ENCODE measurements around the gene FASN. TPM values are rescaled to one million over a fixed set of nuclear protein-coding genes. Genes with fewer than 3 reads are reported as not detected.

FASN gene
- total and polyA plus RNA-seq, 2 donors (not counting 3 experiments of a cell fraction or from before 2014, with no cell fraction given) = 101 to 360 TPM

DNA sequence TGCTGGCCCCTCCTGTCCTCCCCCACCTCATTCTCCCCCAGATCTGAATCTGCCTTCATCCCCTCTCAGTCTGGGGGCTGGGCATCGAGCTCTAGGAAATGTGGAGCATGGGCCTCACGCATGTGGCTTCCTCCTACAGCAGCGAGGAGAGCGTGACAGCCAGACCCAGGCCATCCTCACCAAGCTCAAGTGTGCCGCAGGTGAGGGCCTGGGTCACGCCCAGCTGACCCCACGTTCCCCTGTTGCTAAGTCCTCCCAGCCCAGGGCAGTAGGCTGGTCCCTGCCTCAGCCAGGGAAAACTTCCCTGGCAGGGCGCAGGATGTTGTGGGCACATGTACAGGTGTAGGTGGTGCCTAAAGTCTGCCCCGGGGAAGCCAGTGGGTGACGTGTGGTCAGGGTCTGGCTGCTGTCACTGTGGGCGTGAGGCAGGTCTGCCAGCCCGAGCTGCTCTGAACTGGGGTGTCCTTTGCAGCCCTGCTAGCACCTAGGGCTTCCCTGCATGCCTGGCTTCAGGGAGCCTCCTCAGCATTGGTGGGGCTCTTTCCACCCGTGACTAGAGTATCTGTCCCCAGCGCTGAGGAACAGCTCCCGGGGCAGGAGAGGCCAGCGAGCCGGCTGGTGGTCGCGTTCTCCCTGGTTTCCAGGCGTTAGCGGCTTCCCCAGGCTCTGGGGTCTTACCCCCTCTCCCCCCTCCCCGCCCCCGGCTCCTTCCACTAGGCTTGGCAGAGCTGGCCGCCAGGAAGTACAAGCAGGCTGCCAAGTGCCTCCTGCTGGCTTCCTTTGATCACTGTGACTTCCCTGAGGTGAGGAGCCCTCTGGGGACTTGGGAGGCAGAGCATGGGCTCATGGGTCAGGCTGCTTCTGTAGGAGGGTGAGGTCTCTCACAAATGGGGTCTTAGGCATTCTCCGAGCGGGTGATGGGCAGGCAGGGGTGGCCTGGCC lies 42.7 kb downstream of the FASN start:
- H3K4me1 ChIP-seq (ENCODE audit: control insufficient read depth, extremely low read depth, insufficient read depth, low read length) = peaks cover 11% of the 10 kb centered on the region
- no TSS peak for BruUV-seq (replicated peaks)
- DNase-seq (ENCODE audit: low read depth, low spot score) (no peak), FAIRE-seq (no peak)
- no peak overlapping the region for H3K4me3 ChIP-seq (replicated peaks in 1 of 3; ENCODE audit: insufficient read depth in 1 of 3, low read depth in 1 of 3, low read length in 3 of 3)
- H4K20me1 ChIP-seq (replicated peaks; ENCODE audit: control insufficient read depth, extremely low read depth, insufficient read depth, low read length) = no peaks in the 10 kb centered on the region
- ChIA-PET CTCF (interaction anchor here (1.0 to 1.3 kb wide), 2 partner anchors 9 to 24 kb away, joined by 4 to 5 read pairs; no protein-coding TSS in a partner anchor), POLR2A (no interaction called here)
- peaks cover 11% of the 10 kb centered on the region for H3K79me2 ChIP-seq (ENCODE audit: control insufficient read depth, insufficient read depth, low read length)
- no peaks in the 10 kb centered on the region for H3K27me3 ChIP-seq (ENCODE audit: control insufficient read depth in 2 of 2, insufficient read depth in 2 of 2, low read length in 2 of 2)
- intact Hi-C loops (cut with micrococcal nuclease) (no loop called here), dilution Hi-C loops (cut with MboI; ENCODE audit: extremely low pct_ligation_motif_present, low sequenced_read_pairs) (no loop called here)
- no peak overlapping the region for H3K27ac ChIP-seq (ENCODE audit: insufficient read depth, low read depth, low read length)
- H2AFZ ChIP-seq (ENCODE audit: low read depth, low read length) = no peak overlapping the region
- H3K9me1 ChIP-seq (replicated peaks; ENCODE audit: control insufficient read depth, extremely low read depth, insufficient read depth, low read length) = no peaks in the 10 kb centered on the region
- TF ChIP-seq FOS (IDR thresholded peaks at IDR 0.05; ENCODE audit: borderline replicate concordance, insufficient read depth, low read length) (no peak), POLR2A (IDR thresholded peaks at IDR 0.05; ENCODE audit: low read depth, low read length) (no peak), MAX (IDR thresholded peaks at IDR 0.05; ENCODE audit: insufficient read depth, insufficient read length) (no peak), POLR2AphosphoS5 (IDR thresholded peaks at IDR 0.05; ENCODE audit: insufficient read depth, low read depth, low read length) (no peak), EZH2 (IDR thresholded peaks at IDR 0.05; ENCODE audit: borderline replicate concordance, low read depth, low read length, severe bottlenecking) (no peak), GATA2 (IDR thresholded peaks at IDR 0.05; ENCODE audit: insufficient read depth, insufficient read length, low read depth, low read length) (no peak), CTCF (IDR thresholded peaks at IDR 0.05; ENCODE audit: extremely low read depth in 1 of 2, insufficient read depth in 1 of 2, low read depth in 1 of 2, low read length in 2 of 2) (no peak), MYC (IDR thresholded peaks at IDR 0.05; ENCODE audit: low read depth, low read length) (no peak), JUN (IDR thresholded peaks at IDR 0.05; ENCODE audit: borderline replicate concordance, insufficient read depth, insufficient read length, low read depth) (no peak)
- no peaks in the 10 kb centered on the region for H3K9me3 ChIP-seq (replicated peaks; ENCODE audit: control insufficient read depth, insufficient read depth, low read length)
- H3K36me3 ChIP-seq (ENCODE audit: control insufficient read depth in 2 of 2, extremely low read depth in 1 of 2, insufficient read depth in 2 of 2, low read length in 2 of 2) = peaks cover 12 to 46% of the 10 kb centered on the region in 2 experiments
- H3K9ac ChIP-seq (replicated peaks; ENCODE audit: extremely low read depth, insufficient read depth, low read length) = no peak overlapping the region
- H3K4me2 ChIP-seq (ENCODE audit: insufficient read depth, low read length) = no peak overlapping the region
